IMR-90 (cell line): Measurements from ENCODE around the gene SH2D1B. TPM values are rescaled to one million over a fixed set of nuclear protein-coding genes. Genes with fewer than 3 reads are reported as not detected.

ENCODE experiments used
- ATAC-seq: fragments of 200-7000 bp; cut with Tn5 transposase; 2 replicates; pipeline ENCODE4 v1.9.1; 2020; ENCODE audit warnings: low read depth, mild to moderate bottlenecking, moderate library complexity
- BruUV-seq: library from RNA; stranded (reverse); fragments of 400-500 nt; replicated peaks from 2 replicates; lab custom pipeline; 2021; lab: Mats Ljungman, UMichigan
- CTCF ChIA-PET: fragments of 300-600 bp; formaldehyde crosslinking; extraction: SDS; loops from one replicate; lab custom pipeline; 2021; ENCODE audit warnings: antibody characterized with exemption; lab: Yijun Ruan, JAX
- POLR2A ChIA-PET: fragments of 300-600 bp; sonication (Branson Sonifier 250); formaldehyde crosslinking; loops from one replicate; lab custom pipeline; 2022; ENCODE audit warnings: antibody characterized with exemption; ENCODE audit not compliant: unreplicated experiment; lab: Charles Lee
- DNase-seq: peaks from one replicate; pipeline ENCODE4 v3.0.0; 2013
- H2AFZ ChIP-seq: replicated peaks from 2 replicates; pipeline ENCODE3; 2013; ENCODE audit warnings: low read length, mild to moderate bottlenecking; ENCODE audit not compliant: poor library complexity
- H2AK5ac ChIP-seq: 2 replicates; pipeline ENCODE4 v1.6.1; 2013; ENCODE audit warnings: low read depth, low read length, inconsistent platforms
- H2AK9ac ChIP-seq: replicated peaks from 2 replicates; pipeline ENCODE3; 2013; ENCODE audit warnings: mild to moderate bottlenecking, low read depth, low read length, moderate library complexity; ENCODE audit not compliant: poor library complexity
- H2BK120ac ChIP-seq: 2 replicates; pipeline ENCODE4 v1.6.1; 2013; ENCODE audit warnings: low read depth, low read length, inconsistent platforms
- H2BK15ac ChIP-seq: 3 replicates; pipeline ENCODE4 v1.6.1; 2013; ENCODE audit warnings: low read depth, low read length, inconsistent platforms
- H2BK20ac ChIP-seq: 2 replicates; pipeline ENCODE4 v1.6.1; 2013; ENCODE audit warnings: low read depth, mild to moderate bottlenecking, inconsistent platforms, low read length, moderate library complexity
- H2BK5ac ChIP-seq: 2 replicates; pipeline ENCODE4 v1.6.1; 2013; ENCODE audit warnings: mild to moderate bottlenecking, low read depth, low read length, inconsistent platforms; ENCODE audit not compliant: poor library complexity, severe bottlenecking
- H3K14ac ChIP-seq: replicated peaks from 2 replicates; pipeline ENCODE4 v1.6.1; 2013; ENCODE audit warnings: low read depth, low read length, inconsistent platforms
- H3K18ac ChIP-seq: 2 replicates; pipeline ENCODE4 v1.6.1; 2013; ENCODE audit warnings: low read depth, low read length, control low read depth
- H3K23ac ChIP-seq: 2 replicates; pipeline ENCODE4 v1.6.1; 2013; ENCODE audit warnings: low read depth, low read length, inconsistent platforms
- H3K27ac ChIP-seq: 2 replicates; pipeline ENCODE4 v1.5.1; 2013; ENCODE audit warnings: mild to moderate bottlenecking, control low read depth, low read length; ENCODE audit not compliant: insufficient read depth
- H3K27me3 ChIP-seq: 2 replicates; pipeline ENCODE4 v1.6.1; 2013; ENCODE audit warnings: low read length; ENCODE audit not compliant: control insufficient read depth, insufficient read depth
- H3K36me3 ChIP-seq: 2 replicates; pipeline ENCODE4 v1.6.1; 2013; ENCODE audit warnings: low read length, mixed read lengths; ENCODE audit not compliant: control insufficient read depth, insufficient read depth
- H3K4ac ChIP-seq: 2 replicates; pipeline ENCODE4 v1.6.1; 2013; ENCODE audit warnings: low read depth, low read length, inconsistent platforms
- H3K4me1 ChIP-seq: 2 replicates; pipeline ENCODE4 v1.6.1; 2013; ENCODE audit warnings: low read length, mixed read lengths; ENCODE audit not compliant: control insufficient read depth, insufficient read depth
- H3K4me2 ChIP-seq: 2 replicates; pipeline ENCODE4 v1.6.1; 2013; ENCODE audit warnings: low read depth, mild to moderate bottlenecking, control low read depth, low read length, moderate library complexity
- H3K4me3 ChIP-seq: 2 replicates; pipeline ENCODE4 v1.5.1; 2013; ENCODE audit warnings: low read depth, mild to moderate bottlenecking, control low read depth, low read length, moderate library complexity; ENCODE audit not compliant: insufficient read depth
- H3K56ac ChIP-seq: 2 replicates; pipeline ENCODE4 v1.6.1; 2013; ENCODE audit warnings: low read length, inconsistent platforms; ENCODE audit not compliant: insufficient read depth; ENCODE audit errors: extremely low read depth
- H3K79me1 ChIP-seq, 2 experiments: 2 replicates each; pipeline ENCODE4 v1.6.1; 2013; ENCODE audit warnings: low read length in 2 of 2, inconsistent platforms in 1 of 2, low read depth in 1 of 2
- H3K9ac ChIP-seq: 2 replicates; pipeline ENCODE4 v1.6.1; 2013; ENCODE audit warnings: low read depth, low read length, control low read depth
- H3K9me1 ChIP-seq: 2 replicates; pipeline ENCODE4 v1.6.1; 2013; ENCODE audit warnings: low read length, inconsistent platforms; ENCODE audit not compliant: insufficient read depth
- H3K9me3 ChIP-seq: 2 replicates; pipeline ENCODE4 v1.6.1; 2013; ENCODE audit warnings: low read length; ENCODE audit not compliant: control insufficient read depth, insufficient read depth
- H4K20me1 ChIP-seq: 2 replicates; pipeline ENCODE4 v1.6.1; 2013; ENCODE audit warnings: low read length, inconsistent platforms; ENCODE audit not compliant: insufficient read depth
- H4K5ac ChIP-seq: 2 replicates; pipeline ENCODE4 v1.6.1; 2013; ENCODE audit warnings: mild to moderate bottlenecking, low read depth, low read length, control low read depth
- H4K8ac ChIP-seq, 2 experiments: 2 replicates each; pipeline ENCODE4 v1.6.1; 2013; ENCODE audit warnings: low read depth in 2 of 2, low read length in 2 of 2, control low read depth in 1 of 2, inconsistent platforms in 1 of 2
- H4K91ac ChIP-seq: 2 replicates; pipeline ENCODE4 v1.6.1; 2013; ENCODE audit warnings: low read depth, low read length, inconsistent platforms; ENCODE audit not compliant: insufficient read depth
- BHLHE40 ChIP-seq: fragments of 150-350 bp; IDR thresholded peaks from 2 replicates; pipeline ENCODE4 v1.6.1; 2016; ENCODE audit warnings: mild to moderate bottlenecking, low read depth, low read length
- POLR2A ChIP-seq: IDR thresholded peaks from 2 replicates; pipeline ENCODE4 v1.6.1; 2012; ENCODE audit warnings: mild to moderate bottlenecking, low read depth, low read length
- WGBS, 2 experiments: methylation state at CpG; one replicate each; pipeline versions ENCODE4 v1.1.5 to v1.1.7; 2013; ENCODE audit warnings: missing lambda C conversion rate in 2 of 2; ENCODE audit not compliant: insufficient read length in 1 of 2; ENCODE audit errors: extremely low coverage in 2 of 2; 5-methylcytosine and 5-hydroxymethylcytosine counted together
- dilution Hi-C: fragments of 300-500 bp; cut with HindIII; formaldehyde crosslinking; loops from one replicate; pipeline ENCODE4 v1.14.3; 2018; ENCODE audit warnings: low sequenced_read_pairs; ENCODE audit not compliant: unreplicated experiment
- in situ Hi-C: fragments of 300-500 bp; cut with MboI; formaldehyde crosslinking; loops from 3 replicates; pipeline ENCODE4 v1.14.3; 2019; ENCODE audit warnings: low sequenced_read_pairs, inconsistent platforms, mixed read lengths
- intact Hi-C: fragments of 100-400 bp; cut with micrococcal nuclease; formaldehyde crosslinking; loops from 2 replicates; pipeline ENCODE4 v1.10.0; 2022
- polyA plus RNA-seq, 3 experiments: library from polyadenylated mRNA; depleted of rRNA; stranded (reverse); fragments of >200 nt; gene quantifications; 2 replicates each; pipeline ENCODE4 v1.2.3, GENCODE V29; 2012; ENCODE audit warnings: low replicate concordance in 1 of 3
- total RNA-seq: library from RNA; depleted of rRNA; stranded (reverse); fragments of >200 nt; gene quantifications from 2 replicates; pipeline ENCODE4 v1.2.3, GENCODE V29; 2012

SH2D1B gene
- total and polyA plus RNA-seq, 2 of the 4 experiments (the other 2 are of a cell fraction): 0.03 to 0.18 TPM

DNA sequence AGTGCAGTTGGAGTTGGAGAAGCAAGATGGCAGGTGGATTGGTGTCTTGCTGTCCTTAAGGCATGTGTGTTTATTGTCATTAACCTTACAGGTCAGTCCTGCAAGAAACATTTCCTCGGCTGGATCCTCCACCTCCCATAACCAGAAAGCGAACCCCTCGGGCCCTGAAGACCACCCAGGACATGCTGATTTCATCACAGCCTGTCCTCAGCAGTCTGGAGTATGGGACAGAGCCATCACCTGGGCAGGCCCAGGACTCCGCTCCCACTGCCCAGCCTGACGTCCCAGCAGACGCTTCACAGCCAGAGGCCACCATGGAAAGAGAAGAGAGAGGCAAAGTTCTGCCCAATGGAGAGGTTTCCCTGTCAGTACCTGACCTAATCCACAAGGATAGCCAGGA is 28.8 kb downstream of the SH2D1B start:
- CTCF ChIA-PET: interaction anchor here (0.9 to 1.1 kb wide), 2 partner anchors 327 to 328 kb away, joined by 3 to 4 read pairs; no protein-coding TSS in a partner anchor

More for the DNA sequence above, 28.8 kb downstream of the SH2D1B start:
- H4K20me1 ChIP-seq: no peaks in the 10 kb centered on the region
- no peak overlapping the region for H3K4ac ChIP-seq
- H2BK5ac ChIP-seq: no peak overlapping the region
- no peak overlapping the region for H2BK20ac ChIP-seq
- BruUV-seq: no TSS peak
- H3K27me3 ChIP-seq: peaks cover 29% of the 10 kb centered on the region
- no peak overlapping the region for H3K56ac ChIP-seq
- dilution Hi-C loops: no loop called here
- H3K4me1 ChIP-seq: no peaks in the 10 kb centered on the region
- H3K27ac ChIP-seq: no peak overlapping the region
- H2BK15ac ChIP-seq: no peak overlapping the region
- H3K36me3 ChIP-seq: no peaks in the 10 kb centered on the region
- ATAC-seq: no peak
- POLR2A ChIA-PET: no interaction called here
- no peaks in the 10 kb centered on the region for H3K79me1 ChIP-seq
- no peak overlapping the region for H3K14ac ChIP-seq
- no peak overlapping the region for H2BK120ac ChIP-seq
- in situ Hi-C loops: loop anchor here (25.0 kb wide), 1 partner anchor 596 kb away; no protein-coding TSS in a partner anchor
- H4K5ac ChIP-seq: no peak overlapping the region
- no peak overlapping the region for H4K8ac ChIP-seq
- no peak overlapping the region for H4K91ac ChIP-seq
- no peaks in the 10 kb centered on the region for H3K9me1 ChIP-seq
- no peak overlapping the region for H3K9ac ChIP-seq
- no peak overlapping the region for H3K18ac ChIP-seq
- H3K4me3 ChIP-seq: no peak overlapping the region
- no peak overlapping the region for H3K4me2 ChIP-seq
- WGBS, 2 experiments: 100% methylated on average over 1 of the region's 6 CpGs; no CpG with 5 or more reads in 1 of the 2 experiments
- no peak overlapping the region for H2AK9ac ChIP-seq
- intact Hi-C loops: no loop called here
- no peak for TF ChIP-seq BHLHE40
- TF ChIP-seq POLR2A: no peak
- no peak overlapping the region for H3K23ac ChIP-seq
- H2AK5ac ChIP-seq: no peak overlapping the region
- no peak overlapping the region for H2AFZ ChIP-seq
- DNase-seq: no peak
- no peaks in the 10 kb centered on the region for H3K9me3 ChIP-seq
